HFFc6 (cell line): ENCODE data around the gene DMBT1. TPM values are rescaled to one million over a fixed set of nuclear protein-coding genes. Genes with fewer than 3 reads are reported as not detected.

Experiments used
- DNase-seq: peaks from one replicate; pipeline ENCODE4 v3.0.0-alpha.2; 2018
- H3K27ac Mint-ChIP-seq: 2 replicates; pipeline ENCODE4 v1.8.0; 2020; ENCODE audit warnings: mild to moderate bottlenecking, mixed read lengths
- H3K27me3 Mint-ChIP-seq: 2 replicates; pipeline ENCODE4 v1.8.0; 2021; ENCODE audit warnings: mild to moderate bottlenecking, moderate library complexity, mixed read lengths; ENCODE audit not compliant: insufficient read depth
- H3K36me3 Mint-ChIP-seq: 2 replicates; pipeline ENCODE4 v1.8.0; 2021; ENCODE audit warnings: low read depth, mixed read lengths
- H3K4me1 Mint-ChIP-seq: 2 replicates; pipeline ENCODE4 v1.8.0; 2020; ENCODE audit warnings: low read depth, mixed read lengths
- H3K4me3 Mint-ChIP-seq: 2 replicates; pipeline ENCODE4 v1.8.0; 2020; ENCODE audit warnings: mild to moderate bottlenecking, moderate library complexity, mixed read lengths
- H3K9me3 Mint-ChIP-seq: 2 replicates; pipeline ENCODE4 v1.8.0; 2020; ENCODE audit warnings: mild to moderate bottlenecking, mixed read lengths
- total RNA-seq, 6 experiments: library from RNA; stranded (reverse); fragmentation: NEBNext Ultra II Directional; extraction: Animal tissue kit (Norgen Biotek cat#: 25700); gene quantifications; 2 replicates in 1 of 6; 3 replicates in 5 of 6; pipeline ENCODE4 v1.2.3, GENCODE V29; 2021
- TF ChIP-seq, protein P1 (sequence below): fragments of 200-600 bp; sonication (generic); IDR thresholded peaks from 2 replicates; pipeline ENCODE4 v1.5.0; 2021; ENCODE audit warnings: antibody characterized with exemption, mild to moderate bottlenecking

The DMBT1 gene
- total RNA-seq, 6 experiments from 2014 or later, result 0.05 to 0.17 (median 0.07) TPM; not detected in 1

DNA sequence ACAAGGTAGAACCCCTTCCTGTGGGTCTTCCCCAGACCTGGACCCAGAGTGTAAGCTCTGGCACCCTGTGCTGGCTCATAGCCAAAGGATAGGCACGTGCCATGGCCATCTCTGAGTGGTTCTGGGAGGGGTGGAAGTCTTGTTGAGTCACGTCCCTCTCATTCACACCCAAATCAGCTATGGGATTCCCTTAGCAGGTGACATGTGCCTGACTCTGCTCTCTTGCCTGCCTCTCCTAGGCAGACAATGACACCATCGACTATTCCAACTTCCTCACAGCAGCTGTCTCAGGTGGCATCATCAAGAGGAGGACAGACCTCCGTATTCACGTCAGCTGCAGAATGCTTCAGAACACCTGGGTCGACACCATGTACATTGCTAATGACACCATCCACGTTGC is 79.2 kb downstream of the DMBT1 start:
- Mint-ChIP-seq H3K36me3 (no peaks in the 10 kb centered on the region), H3K9me3 (peaks cover 30% of the 10 kb centered on the region; the same call in 1 of the 2 replicates), H3K27me3 (peaks cover 9% of the 10 kb centered on the region), H3K27ac (no peak overlapping the region), H3K4me1 (no peaks in the 10 kb centered on the region), H3K4me3 (no peak overlapping the region)
- DNase-seq, result no peak
- TF ChIP-seq, protein P1, sequence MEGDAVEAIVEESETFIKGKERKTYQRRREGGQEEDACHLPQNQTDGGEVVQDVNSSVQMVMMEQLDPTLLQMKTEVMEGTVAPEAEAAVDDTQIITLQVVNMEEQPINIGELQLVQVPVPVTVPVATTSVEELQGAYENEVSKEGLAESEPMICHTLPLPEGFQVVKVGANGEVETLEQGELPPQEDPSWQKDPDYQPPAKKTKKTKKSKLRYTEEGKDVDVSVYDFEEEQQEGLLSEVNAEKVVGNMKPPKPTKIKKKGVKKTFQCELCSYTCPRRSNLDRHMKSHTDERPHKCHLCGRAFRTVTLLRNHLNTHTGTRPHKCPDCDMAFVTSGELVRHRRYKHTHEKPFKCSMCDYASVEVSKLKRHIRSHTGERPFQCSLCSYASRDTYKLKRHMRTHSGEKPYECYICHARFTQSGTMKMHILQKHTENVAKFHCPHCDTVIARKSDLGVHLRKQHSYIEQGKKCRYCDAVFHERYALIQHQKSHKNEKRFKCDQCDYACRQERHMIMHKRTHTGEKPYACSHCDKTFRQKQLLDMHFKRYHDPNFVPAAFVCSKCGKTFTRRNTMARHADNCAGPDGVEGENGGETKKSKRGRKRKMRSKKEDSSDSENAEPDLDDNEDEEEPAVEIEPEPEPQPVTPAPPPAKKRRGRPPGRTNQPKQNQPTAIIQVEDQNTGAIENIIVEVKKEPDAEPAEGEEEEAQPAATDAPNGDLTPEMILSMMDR, result no peak

- H3K4me3 Mint-ChIP-seq, result no peak overlapping the region
- peaks cover 22% of the 10 kb centered on the region; the same call in 1 of the 2 replicates for H3K9me3 Mint-ChIP-seq
- no peaks in the 10 kb centered on the region for H3K4me1 Mint-ChIP-seq
- H3K27me3 Mint-ChIP-seq, result peaks cover 9% of the 10 kb centered on the region
- H3K27ac Mint-ChIP-seq, result no peak overlapping the region
- no peak for DNase-seq
- H3K36me3 Mint-ChIP-seq, result no peaks in the 10 kb centered on the region
- TF ChIP-seq, protein P1, result no peak
These were observed 80.4 kb downstream of the DMBT1 start for GRCh38 chr10:122640921-122641320.

GRCh38 chr10:122642726-122643605 is 82.4 kb downstream of the DMBT1 start:
- H3K27me3 Mint-ChIP-seq, result peaks cover 7% of the 10 kb centered on the region; the same call in 1 of the 2 replicates
- no peak for DNase-seq
- TF ChIP-seq, protein P1, result no peak
- H3K27ac Mint-ChIP-seq, result no peak overlapping the region
- no peaks in the 10 kb centered on the region for H3K4me1 Mint-ChIP-seq
- no peaks in the 10 kb centered on the region for H3K36me3 Mint-ChIP-seq
- no peak overlapping the region for H3K4me3 Mint-ChIP-seq
- H3K9me3 Mint-ChIP-seq, result peaks cover 19% of the 10 kb centered on the region; the same call in 1 of the 2 replicates

DNA sequence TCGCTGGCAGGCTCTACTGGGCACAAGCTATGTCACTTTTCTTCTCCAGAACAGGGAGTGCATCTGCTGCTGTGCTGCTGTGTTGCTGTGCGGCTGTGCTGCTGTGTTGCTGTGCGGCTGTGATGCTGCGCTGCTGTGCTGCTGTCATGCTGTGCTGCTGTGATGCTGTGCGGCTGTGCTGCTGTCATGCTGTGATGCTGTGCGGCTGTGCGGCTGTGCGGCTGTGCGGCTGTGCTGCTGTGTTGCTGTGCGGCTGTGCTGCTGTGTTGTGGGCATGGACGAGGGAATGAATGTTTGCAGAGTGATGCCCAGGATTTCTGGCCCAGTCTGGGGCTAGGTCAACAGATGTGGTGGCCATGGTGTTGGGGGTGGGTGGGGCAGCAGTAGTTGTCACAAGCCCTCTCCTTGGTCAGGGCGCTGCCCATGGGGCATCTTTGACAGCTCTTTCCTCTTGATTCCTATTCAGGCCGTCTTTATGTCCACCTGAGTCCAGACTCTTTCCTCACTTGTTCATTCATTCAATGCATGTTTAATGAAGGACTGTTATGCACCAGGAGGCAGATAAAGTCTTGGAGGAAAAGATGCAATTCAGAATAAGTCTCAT is 83.5 kb downstream of the DMBT1 start:
- no peak for DNase-seq
- no peak overlapping the region for H3K4me3 Mint-ChIP-seq

More for the DNA sequence above, 83.5 kb downstream of the DMBT1 start:
- H3K9me3 Mint-ChIP-seq, result peaks cover 19% of the 10 kb centered on the region; the same call in 1 of the 2 replicates
- no peak overlapping the region for H3K27ac Mint-ChIP-seq
- H3K36me3 Mint-ChIP-seq, result no peaks in the 10 kb centered on the region
- TF ChIP-seq, protein P1, result no peak
- H3K4me1 Mint-ChIP-seq, result no peaks in the 10 kb centered on the region
- H3K27me3 Mint-ChIP-seq, result peaks cover 7% of the 10 kb centered on the region; the same call in 1 of the 2 replicates
